GM12872 (cell line): Measurements from ENCODE around the gene NGFR.

Source experiments
- CTCF ChIP-seq: IDR thresholded peaks from 3 replicates; pipeline ENCODE4 v1.5.1; 2011; ENCODE audit warnings: low read depth, mild to moderate bottlenecking, low read length, moderate library complexity; ENCODE audit not compliant: insufficient read depth

The NGFR gene

DNA sequence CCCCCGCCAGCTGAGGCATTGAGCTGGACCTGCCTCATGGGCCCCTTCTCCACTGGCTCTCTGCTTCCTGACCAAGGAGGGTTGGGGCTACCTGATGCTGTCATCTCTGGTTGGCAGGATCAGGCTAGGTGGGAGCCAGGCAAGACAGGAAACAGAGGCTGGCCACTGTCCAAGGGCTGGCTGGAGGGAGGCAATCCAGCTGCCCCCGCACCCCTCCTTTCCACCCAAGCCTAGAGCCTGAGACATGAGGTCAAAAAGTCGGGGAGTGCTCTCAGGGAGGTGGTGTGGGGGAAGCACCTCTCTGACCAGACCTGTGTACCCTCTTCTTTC, 14.5 kb downstream of the NGFR start:
- TF ChIP-seq CTCF = no peak

GRCh38 chr17:49510059-49510719, 15.1 kb downstream of the NGFR start:
- no peak for TF ChIP-seq CTCF

DNA sequence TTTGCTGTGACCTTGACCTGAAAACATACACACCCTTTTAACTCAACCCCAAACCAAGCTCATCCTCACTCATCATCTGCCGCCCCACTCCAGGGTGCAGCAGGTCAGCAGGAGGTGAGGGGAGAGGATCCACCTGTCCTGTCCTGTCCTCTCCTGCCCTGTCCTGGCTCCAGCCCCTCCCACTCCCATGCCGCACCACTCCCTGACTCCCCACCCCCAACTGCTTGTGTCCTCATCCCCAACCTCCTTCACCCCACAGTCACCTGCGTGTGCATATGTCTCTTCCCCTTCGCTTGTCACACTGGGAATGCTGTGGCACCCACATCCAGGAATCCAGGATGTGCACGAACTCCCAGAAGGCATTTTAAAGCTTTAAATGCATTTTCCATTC, 15.6 kb downstream of the NGFR start:
- TF ChIP-seq CTCF = no peak

GRCh38 chr17:49511810-49512209, 16.7 kb downstream of the NGFR start:
- no peak for TF ChIP-seq CTCF

DNA sequence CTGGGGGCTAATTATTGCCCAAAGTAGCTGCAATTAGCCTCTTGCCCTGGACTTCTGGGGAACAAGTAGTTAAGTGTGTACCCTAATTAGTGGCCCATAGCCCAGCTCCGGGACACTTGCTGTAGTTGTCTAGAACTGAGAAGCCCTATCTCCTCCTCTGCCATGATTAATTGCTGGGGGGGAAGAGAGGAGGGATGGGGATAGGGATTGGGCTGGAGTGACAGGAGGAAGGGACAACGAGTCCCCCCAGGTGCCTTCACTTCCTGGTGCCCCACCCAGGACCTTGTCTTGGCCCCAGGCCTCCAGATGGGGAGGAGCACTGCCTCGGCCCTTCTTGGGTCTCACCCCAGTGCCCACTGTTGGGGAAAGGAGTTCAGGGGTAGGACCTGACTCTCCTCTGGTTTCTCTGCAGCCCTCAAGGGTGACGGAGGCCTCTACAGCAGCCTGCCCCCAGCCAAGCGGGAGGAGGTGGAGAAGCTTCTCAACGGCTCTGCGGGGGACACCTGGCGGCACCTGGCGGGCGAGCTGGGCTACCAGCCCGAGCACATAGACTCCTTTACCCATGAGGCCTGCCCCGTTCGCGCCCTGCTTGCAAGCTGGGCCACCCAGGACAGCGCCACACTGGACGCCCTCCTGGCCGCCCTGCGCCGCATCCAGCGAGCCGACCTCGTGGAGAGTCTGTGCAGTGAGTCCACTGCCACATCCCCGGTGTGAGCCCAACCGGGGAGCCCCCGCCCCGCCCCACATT, 17.4 kb downstream of the NGFR start:
- no peak for TF ChIP-seq CTCF

DNA sequence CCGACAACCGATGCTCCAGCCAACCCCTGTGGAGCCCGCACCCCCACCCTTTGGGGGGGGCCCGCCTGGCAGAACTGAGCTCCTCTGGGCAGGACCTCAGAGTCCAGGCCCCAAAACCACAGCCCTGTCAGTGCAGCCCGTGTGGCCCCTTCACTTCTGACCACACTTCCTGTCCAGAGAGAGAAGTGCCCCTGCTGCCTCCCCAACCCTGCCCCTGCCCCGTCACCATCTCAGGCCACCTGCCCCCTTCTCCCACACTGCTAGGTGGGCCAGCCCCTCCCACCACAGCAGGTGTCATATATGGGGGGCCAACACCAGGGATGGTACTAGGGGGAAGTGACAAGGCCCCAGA, 17.9 kb downstream of the NGFR start:
- no peak for TF ChIP-seq CTCF

GRCh38 chr17:49513641-49514040, 18.5 kb downstream of the NGFR start:
- no peak for TF ChIP-seq CTCF
